ENCODE results near the gene PRSS53.

- TF ChIP-seq EP300 (IDR thresholded peaks at IDR 0.05; ENCODE audit: borderline replicate concordance in 1 of 2, low read depth in 1 of 2, low read length in 1 of 2) (no peak), POLR2AphosphoS5 (IDR thresholded peaks at IDR 0.05; ENCODE audit: low read depth, low read length) (no peak), FOXM1 (IDR thresholded peaks at IDR 0.05; ENCODE audit: low read depth) (no peak), RAD21 (IDR thresholded peaks at IDR 0.05; ENCODE audit: low read length) (no peak), RFX5 (IDR thresholded peaks at IDR 0.05; ENCODE audit: low read length) (no peak), MEF2A (IDR thresholded peaks at IDR 0.05; ENCODE audit: borderline replicate concordance, low read depth) (no peak), ELF1 (IDR thresholded peaks at IDR 0.05) (no peak), EZH2phosphoT487 (IDR thresholded peaks at IDR 0.05; ENCODE audit: borderline replicate concordance, low read depth) (no peak)
- TF ChIP-seq, protein P1, sequence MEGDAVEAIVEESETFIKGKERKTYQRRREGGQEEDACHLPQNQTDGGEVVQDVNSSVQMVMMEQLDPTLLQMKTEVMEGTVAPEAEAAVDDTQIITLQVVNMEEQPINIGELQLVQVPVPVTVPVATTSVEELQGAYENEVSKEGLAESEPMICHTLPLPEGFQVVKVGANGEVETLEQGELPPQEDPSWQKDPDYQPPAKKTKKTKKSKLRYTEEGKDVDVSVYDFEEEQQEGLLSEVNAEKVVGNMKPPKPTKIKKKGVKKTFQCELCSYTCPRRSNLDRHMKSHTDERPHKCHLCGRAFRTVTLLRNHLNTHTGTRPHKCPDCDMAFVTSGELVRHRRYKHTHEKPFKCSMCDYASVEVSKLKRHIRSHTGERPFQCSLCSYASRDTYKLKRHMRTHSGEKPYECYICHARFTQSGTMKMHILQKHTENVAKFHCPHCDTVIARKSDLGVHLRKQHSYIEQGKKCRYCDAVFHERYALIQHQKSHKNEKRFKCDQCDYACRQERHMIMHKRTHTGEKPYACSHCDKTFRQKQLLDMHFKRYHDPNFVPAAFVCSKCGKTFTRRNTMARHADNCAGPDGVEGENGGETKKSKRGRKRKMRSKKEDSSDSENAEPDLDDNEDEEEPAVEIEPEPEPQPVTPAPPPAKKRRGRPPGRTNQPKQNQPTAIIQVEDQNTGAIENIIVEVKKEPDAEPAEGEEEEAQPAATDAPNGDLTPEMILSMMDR (IDR thresholded peaks at IDR 0.05) = no peak
- TF ChIP-seq, protein P2, sequence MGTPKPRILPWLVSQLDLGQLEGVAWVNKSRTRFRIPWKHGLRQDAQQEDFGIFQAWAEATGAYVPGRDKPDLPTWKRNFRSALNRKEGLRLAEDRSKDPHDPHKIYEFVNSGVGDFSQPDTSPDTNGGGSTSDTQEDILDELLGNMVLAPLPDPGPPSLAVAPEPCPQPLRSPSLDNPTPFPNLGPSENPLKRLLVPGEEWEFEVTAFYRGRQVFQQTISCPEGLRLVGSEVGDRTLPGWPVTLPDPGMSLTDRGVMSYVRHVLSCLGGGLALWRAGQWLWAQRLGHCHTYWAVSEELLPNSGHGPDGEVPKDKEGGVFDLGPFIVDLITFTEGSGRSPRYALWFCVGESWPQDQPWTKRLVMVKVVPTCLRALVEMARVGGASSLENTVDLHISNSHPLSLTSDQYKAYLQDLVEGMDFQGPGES (IDR thresholded peaks at IDR 0.05; ENCODE audit: low read depth, low read length) = no peak
Measured at GRCh38 chr16:31090540-31090939, 1.8 kb upstream of the PRSS53 start.
